NK-92 (cell line): ENCODE results near the gene C13orf42.

Experiments
- DNase-seq: peaks from one replicate; lab custom pipeline; 2025; ENCODE audit not compliant: unreplicated experiment; lab: John Stamatoyannopoulos, UW

C13orf42 gene

GRCh38 chr13:51111174-51111573, at the start of gene C13orf42:
Gene C13orf42 (minus strand): TSS chr13:51111274. CDS start chr13:51111209, 65 bp downstream.
- no peak for DNase-seq

GRCh38 chr13:51158880-51159518, 47.9 kb upstream of the C13orf42 start:
- DNase-seq = no peak

GRCh38 chr13:51158365-51158764, 47.3 kb upstream of the C13orf42 start:
- DNase-seq = no peak

- no peak for DNase-seq
These were observed 45.6 kb upstream of the C13orf42 start for GRCh38 chr13:51156648-51157047.

DNA sequence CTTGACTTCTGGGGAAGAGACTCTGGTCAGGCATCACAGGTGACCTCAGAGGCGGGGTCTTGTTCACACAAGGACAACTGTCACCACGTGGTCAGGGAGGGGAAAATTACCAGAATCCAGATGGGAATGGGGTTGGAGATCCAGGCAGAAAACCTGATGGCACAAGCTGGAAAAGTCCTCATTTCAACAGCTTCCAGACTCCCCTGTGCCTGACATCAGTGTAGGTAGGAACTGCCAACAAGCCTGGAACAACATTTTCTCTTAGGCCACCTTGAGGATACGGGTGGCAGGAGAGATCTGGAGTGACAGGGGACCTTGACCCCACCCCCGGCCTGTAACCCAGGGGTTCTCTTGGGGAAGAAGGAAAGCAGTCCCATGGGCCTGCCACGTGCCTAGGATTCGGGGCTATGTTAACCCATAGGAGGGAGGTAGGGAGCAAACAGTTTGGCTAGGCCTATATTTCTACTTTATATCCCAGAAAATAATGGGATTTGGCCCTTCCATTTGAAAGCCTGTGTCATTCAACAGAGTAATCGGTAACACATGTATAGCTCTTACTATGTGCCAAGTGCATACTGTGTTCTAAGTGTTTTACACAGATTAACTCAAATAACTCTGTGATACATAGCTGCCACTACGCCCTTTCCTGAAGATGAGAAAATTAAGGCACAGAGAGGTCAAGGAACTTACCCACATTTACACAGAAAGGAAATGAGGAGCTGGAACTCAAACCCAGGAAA, 44.9 kb upstream of the C13orf42 start:
- DNase-seq = no peak

DNA sequence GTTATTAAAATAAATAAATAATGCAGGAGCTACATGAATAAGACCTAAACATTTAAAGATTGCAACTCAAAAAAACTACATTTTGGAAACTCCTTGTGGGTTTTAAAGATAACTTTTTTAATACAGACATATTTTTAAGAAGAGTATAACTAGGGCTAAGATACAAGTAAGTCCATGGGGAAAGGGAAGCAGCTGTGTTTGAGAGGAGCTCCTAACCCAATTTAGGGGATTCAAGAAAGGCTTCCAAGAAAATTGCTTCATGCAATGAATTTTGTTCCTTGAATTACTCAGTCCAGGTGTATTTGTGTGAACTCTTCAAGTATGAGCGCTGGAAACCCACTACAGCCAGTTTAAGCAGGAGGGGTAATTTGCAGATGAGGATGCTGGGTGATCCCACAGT, 44.1 kb upstream of the C13orf42 start:
- DNase-seq = no peak

DNA sequence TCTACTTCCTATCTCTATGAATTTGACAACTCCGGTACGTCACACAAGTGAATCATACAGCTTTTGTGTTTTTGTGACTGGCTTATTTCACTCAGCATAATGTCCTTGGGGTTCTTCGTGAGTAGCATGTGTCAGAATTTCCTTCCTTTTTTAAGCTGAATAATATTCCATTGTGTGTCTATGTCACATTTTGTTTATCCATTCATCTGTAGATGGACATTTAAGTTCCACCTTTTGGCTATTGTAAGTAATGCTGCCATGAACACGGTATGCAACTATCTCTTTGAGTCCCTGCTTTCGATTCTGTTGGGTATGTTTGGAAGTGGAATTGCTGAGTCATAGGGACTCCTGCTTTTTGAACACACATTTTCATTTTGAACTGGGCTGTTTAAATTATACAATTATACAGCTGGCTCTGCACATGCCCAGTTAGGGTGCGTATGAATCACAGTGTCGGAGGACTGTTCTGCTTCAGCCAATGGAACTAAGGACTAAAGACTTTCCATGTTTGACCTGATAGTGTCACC, 43.0 kb upstream of the C13orf42 start:
- DNase-seq = no peak

DNA sequence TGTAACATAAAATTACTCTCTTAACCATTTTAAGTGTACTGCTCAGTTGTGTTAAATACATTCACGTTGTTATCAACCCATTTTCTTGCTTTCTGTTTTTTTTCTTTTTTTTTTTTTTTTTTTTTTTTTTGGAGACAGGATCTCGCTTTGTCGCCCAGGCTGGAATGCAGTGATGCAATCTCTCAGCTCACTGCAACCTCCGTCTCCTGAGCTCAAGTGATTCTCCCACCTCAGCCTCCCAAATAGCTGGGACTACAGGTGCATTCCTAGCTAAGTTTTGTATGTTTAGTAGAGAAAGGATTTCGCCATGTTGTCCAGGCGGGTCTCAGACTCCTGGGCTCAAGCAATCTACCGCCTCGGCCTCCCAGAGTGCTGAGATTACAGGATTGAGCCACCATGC, 42.5 kb upstream of the C13orf42 start:
- no peak for DNase-seq

GRCh38 chr13:51152701-51153100, 41.6 kb upstream of the C13orf42 start:
- no peak for DNase-seq

DNA sequence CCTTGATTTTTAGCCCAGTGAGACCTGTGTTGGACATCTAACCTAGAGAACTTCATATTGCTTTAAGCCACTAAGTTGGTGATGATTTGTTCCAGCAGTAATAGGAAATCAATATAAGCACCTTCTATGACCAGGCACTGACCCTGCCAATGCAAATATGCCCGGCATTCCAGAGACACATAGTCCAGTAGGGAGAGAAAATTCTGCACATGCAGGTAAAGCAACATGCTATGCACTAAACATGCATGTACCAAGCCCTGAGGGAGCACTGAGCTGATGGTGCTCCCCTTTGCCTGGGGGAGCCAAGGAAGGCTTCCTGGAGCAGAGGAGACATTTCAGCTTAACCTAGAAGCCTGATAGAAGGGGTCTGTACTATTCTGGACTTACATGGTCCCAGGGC, 40.4 kb upstream of the C13orf42 start:
- DNase-seq = no peak

- no peak for DNase-seq
These were observed 38.0 kb upstream of the C13orf42 start for GRCh38 chr13:51148952-51149573.

GRCh38 chr13:51148223-51148951, 37.3 kb upstream of the C13orf42 start:
- no peak for DNase-seq

DNA sequence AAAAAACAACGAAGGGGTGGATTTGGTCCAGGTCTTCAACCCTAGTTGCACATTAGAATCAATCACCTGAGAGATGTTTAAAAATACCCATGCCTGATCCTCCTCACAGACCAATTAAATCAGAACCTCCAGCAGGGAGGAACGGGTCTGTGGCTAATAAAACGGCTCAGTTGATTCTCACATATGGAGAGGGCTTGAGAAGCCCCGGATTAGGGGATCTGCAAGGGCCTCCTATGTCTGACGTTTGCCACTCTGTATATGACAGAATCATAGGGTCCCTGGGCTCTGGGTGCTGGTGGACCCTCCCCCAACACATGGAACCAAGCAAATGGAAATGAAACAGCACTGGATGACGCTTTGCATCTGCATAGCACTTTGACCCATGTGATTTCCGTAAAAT, 36.7 kb upstream of the C13orf42 start:
- DNase-seq = no peak

- no peak for DNase-seq
These were observed 35.6 kb upstream of the C13orf42 start for GRCh38 chr13:51146667-51147066.

DNA sequence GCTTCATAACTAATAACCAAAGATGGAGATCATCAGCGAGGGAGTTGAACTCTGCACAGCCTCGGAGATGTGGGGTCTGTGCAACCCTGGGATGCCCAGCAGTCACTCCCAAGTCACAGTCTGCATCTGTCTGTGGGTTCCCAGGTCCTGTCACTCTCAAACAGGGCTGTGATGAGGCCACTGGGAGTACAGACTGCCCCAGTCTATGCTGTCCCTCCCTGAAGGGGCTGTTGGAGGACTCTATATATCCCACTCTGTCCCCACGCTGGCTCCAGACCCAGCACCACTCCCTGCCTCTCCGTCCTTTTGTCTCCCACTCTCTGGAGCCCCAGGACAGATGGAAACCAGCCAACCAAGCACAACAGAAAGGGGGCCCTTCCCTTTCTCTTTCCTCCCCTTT, 26.2 kb upstream of the C13orf42 start:
- no peak for DNase-seq

- no peak for DNase-seq
These were observed 25.4 kb upstream of the C13orf42 start for GRCh38 chr13:51136276-51136980.

DNA sequence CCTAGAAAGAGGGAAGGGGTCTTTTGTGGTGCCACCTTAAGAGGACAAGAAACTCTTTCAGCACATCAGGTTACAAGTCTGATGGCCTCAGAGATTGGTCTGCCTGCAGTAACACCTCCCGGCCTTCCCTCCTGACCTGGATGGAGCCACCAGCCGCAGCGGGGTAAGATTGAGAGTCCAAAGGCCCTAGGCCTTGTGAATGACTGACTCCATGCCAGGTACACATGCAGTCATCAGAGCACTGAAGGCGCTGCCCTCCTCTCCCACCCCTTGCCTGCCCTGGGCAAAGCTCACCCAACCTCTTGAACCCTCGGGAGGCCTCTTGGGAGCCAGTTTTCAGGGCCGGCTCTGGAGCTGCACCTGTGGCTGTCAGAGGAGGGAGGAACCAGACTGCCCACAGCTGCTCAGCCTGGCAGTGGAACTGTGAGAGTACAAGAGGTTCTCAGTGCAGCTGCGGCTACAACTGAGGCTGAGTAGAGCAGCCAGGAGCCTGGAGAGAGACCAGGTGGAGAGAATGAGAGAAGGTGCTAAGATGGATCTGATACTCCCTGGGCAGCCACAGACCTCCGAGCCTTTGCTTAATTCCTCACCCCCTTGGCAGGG, 23.8 kb upstream of the C13orf42 start:
- DNase-seq = no peak

DNA sequence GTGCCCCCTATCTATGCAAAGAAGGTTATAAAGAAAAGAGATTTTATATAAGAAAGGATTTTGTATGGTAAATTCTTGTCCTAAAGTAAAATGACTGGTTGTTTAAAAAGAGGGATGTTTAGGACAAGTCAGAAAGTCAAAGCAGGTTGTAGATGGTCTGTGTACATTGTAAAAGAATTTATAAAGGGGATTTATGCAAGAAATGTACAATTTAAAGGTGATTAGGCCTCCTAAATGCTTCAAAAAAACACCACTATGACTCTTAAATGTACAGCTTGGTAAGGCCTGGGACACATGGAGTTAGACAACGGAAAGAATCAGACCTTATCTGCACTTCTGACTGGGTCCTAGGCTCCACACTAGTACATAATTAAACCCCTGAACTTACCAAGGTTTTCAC, 19.3 kb upstream of the C13orf42 start:
- no peak for DNase-seq

DNA sequence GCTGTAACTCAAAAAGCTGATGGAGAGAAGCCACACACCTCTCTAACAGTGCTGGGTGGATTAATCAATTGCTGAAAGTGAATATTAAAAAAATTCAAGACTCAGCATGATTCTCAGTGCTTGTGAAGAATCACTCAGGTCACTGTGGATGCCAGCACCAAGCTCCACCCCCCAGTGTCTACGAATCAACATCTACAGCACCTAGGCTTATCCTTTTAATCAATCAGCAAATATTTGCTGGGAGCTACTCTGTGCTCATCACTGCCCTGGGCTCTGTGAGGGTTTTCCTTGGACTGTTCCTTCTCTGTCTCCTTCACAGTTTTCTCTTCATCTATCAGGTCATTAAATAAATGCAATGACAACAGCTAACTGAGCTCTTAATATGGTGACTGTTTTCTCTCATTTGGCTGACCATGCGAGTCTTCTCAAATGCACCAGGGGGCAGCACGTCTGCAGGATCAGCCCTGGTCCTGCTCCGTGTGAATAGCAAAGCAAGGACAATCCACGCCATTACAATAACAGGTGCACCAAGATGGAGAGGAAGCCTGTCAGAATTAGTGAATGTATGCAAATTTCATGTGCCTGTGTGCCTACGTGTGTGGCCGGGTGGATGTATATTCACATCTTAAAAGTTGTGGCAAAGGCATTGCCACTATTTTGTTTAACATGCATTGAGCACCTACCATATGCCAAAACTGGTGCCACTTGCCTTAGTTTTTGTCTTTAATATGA, 14.6 kb upstream of the C13orf42 start:
- no peak for DNase-seq
